HepG2 (cell line): ENCODE measurements around the gene ZNF248. TPM values are rescaled to one million over a fixed set of nuclear protein-coding genes. Genes with fewer than 3 reads are reported as not detected.
A peak's percentile ranks its signal among the peaks of the same experiment; 100 is the strongest.
"Not testable (repeated sequence)": the region's sequence is repeated elsewhere in the genome, so short reads cannot be mapped to it uniquely, and the experiment has no call there.

Experiments
- ATAC-seq: fragments of 200-7000 bp; cut with Tn5 transposase; 3 replicates; pipeline ENCODE4 v1.9.1; 2020; ENCODE audit warnings: mild to moderate bottlenecking, moderate library complexity
- BruUV-seq: library from RNA; stranded (reverse); fragments of 400-500 nt; replicated peaks from 2 replicates; lab custom pipeline; 2021; lab: Mats Ljungman, UMichigan
- CTCF ChIA-PET: fragments of 300-600 bp; formaldehyde crosslinking; extraction: SDS; loops from one replicate; lab custom pipeline; 2021; ENCODE audit warnings: low total read pairs, inconsistent platforms, low intra/inter-chr PET ratio; lab: Yijun Ruan, JAX
- POLR2A ChIA-PET: fragments of 350-600 bp; sonication (Branson Sonifier 250); formaldehyde crosslinking; loops from one replicate; lab custom pipeline; 2020; ENCODE audit warnings: antibody characterized with exemption, inconsistent platforms; lab: Yijun Ruan, JAX
- DNase-seq: peaks from one replicate; pipeline ENCODE4 v3.0.0-alpha.2; 2015; ENCODE audit warnings: low spot score
- FAIRE-seq: peaks from 3 replicates; lab custom pipeline; 2011; peaks lifted over from hg19 to GRCh38; lab: Jason Lieb, UNC
- H2AFZ ChIP-seq: one replicate; pipeline ENCODE4 v1.6.1; 2011; ENCODE audit warnings: low read length, inconsistent platforms
- H3K27ac ChIP-seq: fragments of 300-600 bp; 3 replicates; pipeline ENCODE4 v1.8.0; 2011; ENCODE audit warnings: mixed run types, mild to moderate bottlenecking, mixed read lengths, low read length, inconsistent platforms; ENCODE audit not compliant: insufficient read depth; ENCODE audit errors: extremely low read length
- H3K27me3 ChIP-seq, 2 experiments: fragments of 200-600 bp in 1 of 2; 2 replicates in 1 of 2; 3 replicates in 1 of 2; pipeline versions ENCODE4 v1.6.0 to v1.8.0; 2011; ENCODE audit warnings: low read length in 2 of 2, mild to moderate bottlenecking in 2 of 2, moderate library complexity in 2 of 2, inconsistent platforms in 1 of 2; ENCODE audit not compliant: insufficient read depth in 2 of 2, control insufficient read depth in 1 of 2
- H3K36me3 ChIP-seq, 2 experiments: fragments of 200-600 bp in 1 of 2; replicated peaks in 1 of 2; 2 replicates in 1 of 2; 3 replicates in 1 of 2; pipeline versions ENCODE4 v1.5.1 to v1.8.0; 2011; ENCODE audit warnings: low read length in 2 of 2, inconsistent platforms in 1 of 2; ENCODE audit not compliant: insufficient read depth in 2 of 2, control insufficient read depth in 1 of 2
- H3K4me1 ChIP-seq: 2 replicates; pipeline ENCODE4 v1.5.1; 2012; ENCODE audit warnings: low read length, inconsistent platforms; ENCODE audit not compliant: insufficient read depth
- H3K4me2 ChIP-seq: 2 replicates; pipeline ENCODE4 v1.6.0; 2011; ENCODE audit warnings: low read depth, low read length, inconsistent platforms
- H3K4me3 ChIP-seq, 3 experiments: fragments of 200-600 bp in 1 of 3; sonication (generic), shearing (Covaris generic) in 1 of 3; replicated peaks in 1 of 3; 2 replicates each; pipeline ENCODE4 v1.5.1; 2011 to 2016; ENCODE audit warnings: low read length in 3 of 3, inconsistent platforms in 2 of 3, low read depth in 2 of 3, mild to moderate bottlenecking in 2 of 3, control low read depth in 1 of 3, mixed read lengths in 1 of 3; ENCODE audit not compliant: insufficient read depth in 1 of 3
- H3K79me2 ChIP-seq: one replicate; pipeline ENCODE4 v1.6.1; 2011; ENCODE audit warnings: low read length, inconsistent platforms; ENCODE audit not compliant: insufficient read depth
- H3K9ac ChIP-seq: 2 replicates; pipeline ENCODE4 v1.6.0; 2011; ENCODE audit warnings: mild to moderate bottlenecking, low read depth, low read length, inconsistent platforms; ENCODE audit not compliant: insufficient read depth
- H3K9me3 ChIP-seq: 2 replicates; pipeline ENCODE4 v1.5.1; 2012; ENCODE audit warnings: mild to moderate bottlenecking, low read length
- H4K20me1 ChIP-seq: 2 replicates; pipeline ENCODE4 v1.6.0; 2011; ENCODE audit warnings: inconsistent platforms, mild to moderate bottlenecking, low read length, moderate library complexity; ENCODE audit not compliant: insufficient read depth
- FOSL2 ChIP-seq: sonication (generic); formaldehyde crosslinking; IDR thresholded peaks from 2 replicates; pipeline ENCODE4 v1.4.0; 2020; ENCODE audit warnings: missing genetic modification reagents
- ZBTB38 ChIP-seq: sonication (generic); formaldehyde crosslinking; IDR thresholded peaks from 2 replicates; pipeline ENCODE4 v1.5.1; 2020; ENCODE audit warnings: mild to moderate bottlenecking, missing genetic modification reagents
- ZMYM4 ChIP-seq: sonication (generic); formaldehyde crosslinking; IDR thresholded peaks from 2 replicates; pipeline ENCODE4 v1.8.1; 2023; ENCODE audit warnings: mild to moderate bottlenecking, missing genetic modification reagents
- WGBS: methylation state at CpG from one replicate; pipeline ENCODE4 v1.1.6; 2017; ENCODE audit warnings: low lambda C conversion rate; 5-methylcytosine and 5-hydroxymethylcytosine counted together
- in situ Hi-C: cut with HindIII; loops from 2 replicates; pipeline ENCODE4 v1.10.0; 2017; ENCODE audit warnings: low pct_unique_long_range_greater_than_20kb; ENCODE audit not compliant: extremely low pct_ligation_motif_present
- intact Hi-C: fragments of 100-400 bp; cut with micrococcal nuclease; formaldehyde crosslinking; loops from one replicate; pipeline ENCODE4 v1.10.0; 2022; ENCODE audit not compliant: unreplicated experiment
- polyA plus RNA-seq, 8 experiments: library from polyadenylated mRNA; depleted of rRNA in 3 of 8; stranded (reverse) in 7 of 8; unstranded in 1 of 8; fragments of >200 nt; fragmentation: Illumina TruSeq in 4 of 8; extraction: Trizol in 4 of 8; gene quantifications; 2 replicates each; pipeline versions ENCODE4 v1.2.1 to v1.2.3, GENCODE V29; 2011 to 2016; ENCODE audit warnings: low read depth in 4 of 8, missing spikeins in 1 of 8, mixed read lengths in 1 of 8; ENCODE audit not compliant: insufficient read depth in 1 of 8
- total RNA-seq, 5 experiments: library from RNA; depleted of rRNA; stranded (reverse); fragments of >200 nt; fragmentation: Illumina TruSeq; extraction: Trizol; gene quantifications; 2 replicates each; pipeline ENCODE4 v1.2.3, GENCODE V29; 2016; ENCODE audit warnings: low read depth in 1 of 5
- TF ChIP-seq, protein P1 (sequence below), 2 experiments: sonication (generic) in 1 of 2; formaldehyde crosslinking in 1 of 2; IDR thresholded peaks; 2 replicates each; pipeline versions ENCODE4 v1.5.1 to v1.6.1; 2011 to 2020; ENCODE audit warnings: borderline replicate concordance in 1 of 2, low read depth in 1 of 2, low read length in 1 of 2, mild to moderate bottlenecking in 1 of 2, missing genetic modification reagents in 1 of 2, moderate library complexity in 1 of 2
- TF ChIP-seq, protein P2 (sequence below): IDR thresholded peaks from 2 replicates; pipeline ENCODE4 v1.6.1; 2016; ENCODE audit warnings: low read depth
- TF ChIP-seq, protein P3 (sequence below): sonication (generic); formaldehyde crosslinking; IDR thresholded peaks from 2 replicates; pipeline ENCODE4 v1.4.0; 2020; ENCODE audit warnings: missing genetic modification reagents

ZNF248 gene
- total and polyA plus RNA-seq, 2 of the 13 experiments (the other 11 are each of a cell fraction or from before 2014, with no cell fraction given): 12.8 to 13.3 TPM

DNA sequence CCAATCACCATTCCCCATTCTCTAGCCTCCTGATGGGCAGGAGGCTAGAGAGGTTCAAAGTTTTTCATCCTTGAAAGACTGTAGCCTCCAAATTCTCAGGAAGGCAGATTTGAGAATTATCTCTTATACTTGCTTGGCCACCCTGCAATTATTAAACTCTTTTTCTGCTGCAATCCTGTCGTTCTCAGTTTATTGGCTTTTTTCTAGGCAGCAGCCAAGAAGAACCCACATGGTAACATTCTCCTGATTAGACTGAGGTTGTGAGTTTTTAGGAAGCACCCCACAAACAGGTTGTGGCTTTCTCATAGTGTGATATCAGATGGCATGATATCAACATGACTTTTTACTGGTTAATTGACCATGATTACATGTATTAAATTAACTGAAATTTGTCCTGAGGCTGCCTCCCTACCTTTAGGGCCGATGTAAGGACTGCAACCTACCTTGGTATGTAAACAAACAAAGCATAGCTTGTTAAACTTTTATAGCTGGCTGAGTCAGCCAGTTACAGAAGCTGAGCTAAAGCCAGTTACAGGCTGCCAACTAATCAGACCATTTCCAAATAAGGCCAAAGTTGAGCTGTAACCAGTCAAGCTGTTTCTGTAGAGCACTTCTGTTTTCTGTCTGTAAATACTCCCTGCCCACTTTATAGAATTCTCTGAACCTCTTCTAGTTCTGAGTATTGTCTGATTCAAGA, 3.2 kb upstream of the ZNF248 start (continued):
- TF ChIP-seq, protein P1, sequence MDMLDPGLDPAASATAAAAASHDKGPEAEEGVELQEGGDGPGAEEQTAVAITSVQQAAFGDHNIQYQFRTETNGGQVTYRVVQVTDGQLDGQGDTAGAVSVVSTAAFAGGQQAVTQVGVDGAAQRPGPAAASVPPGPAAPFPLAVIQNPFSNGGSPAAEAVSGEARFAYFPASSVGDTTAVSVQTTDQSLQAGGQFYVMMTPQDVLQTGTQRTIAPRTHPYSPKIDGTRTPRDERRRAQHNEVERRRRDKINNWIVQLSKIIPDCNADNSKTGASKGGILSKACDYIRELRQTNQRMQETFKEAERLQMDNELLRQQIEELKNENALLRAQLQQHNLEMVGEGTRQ (IDR thresholded peaks at IDR 0.05; ENCODE audit: low read depth, low read length): no peak
- TF ChIP-seq, protein P1 (CRISPR knock-in tag; IDR thresholded peaks at IDR 0.05; ENCODE audit: borderline replicate concordance): peak; percentile 32; the same call in 1 of the 2 replicates
- TF ChIP-seq, protein P2, sequence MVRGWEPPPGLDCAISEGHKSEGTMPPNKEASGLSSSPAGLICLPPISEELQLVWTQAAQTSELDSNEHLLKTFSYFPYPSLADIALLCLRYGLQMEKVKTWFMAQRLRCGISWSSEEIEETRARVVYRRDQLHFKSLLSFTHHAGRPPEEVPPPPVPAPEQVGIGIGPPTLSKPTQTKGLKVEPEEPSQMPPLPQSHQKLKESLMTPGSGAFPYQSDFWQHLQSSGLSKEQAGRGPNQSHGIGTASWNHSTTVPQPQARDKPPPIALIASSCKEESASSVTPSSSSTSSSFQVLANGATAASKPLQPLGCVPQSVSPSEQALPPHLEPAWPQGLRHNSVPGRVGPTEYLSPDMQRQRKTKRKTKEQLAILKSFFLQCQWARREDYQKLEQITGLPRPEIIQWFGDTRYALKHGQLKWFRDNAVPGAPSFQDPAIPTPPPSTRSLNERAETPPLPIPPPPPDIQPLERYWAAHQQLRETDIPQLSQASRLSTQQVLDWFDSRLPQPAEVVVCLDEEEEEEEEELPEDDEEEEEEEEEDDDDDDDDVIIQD (CRISPR knock-in tag): peak; percentile 56; the same call in 1 of the 2 replicates
- 0 out of 2 replicates have a peak, but pooled peaks have one; percentile 24 for TF ChIP-seq ZMYM4 (CRISPR knock-in tag)
- peak; percentile 64 for TF ChIP-seq FOSL2 (CRISPR knock-in tag)
- TF ChIP-seq, all 625 proteins: peak for 7

DNA sequence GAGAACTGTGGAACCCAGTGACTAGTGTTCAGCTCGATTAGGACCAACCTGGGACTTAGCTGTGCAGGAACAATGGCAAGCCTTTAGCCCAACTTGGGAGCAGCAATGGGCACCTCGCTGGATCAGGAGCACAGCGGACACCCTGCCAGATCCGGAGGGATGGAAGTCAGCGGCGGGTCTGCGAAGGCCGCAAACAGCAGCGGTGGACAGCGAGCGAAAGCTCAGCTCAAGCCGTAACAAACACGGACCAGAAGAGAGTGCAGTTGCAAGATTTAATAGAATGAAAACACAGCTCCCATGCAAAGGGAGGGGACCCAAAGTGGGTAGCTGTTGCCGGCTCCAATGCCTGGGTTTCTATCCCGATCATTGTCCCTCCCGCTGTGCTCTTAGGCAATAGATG, 1.9 kb upstream of the ZNF248 start:
- H3K9me3 ChIP-seq, DNase-seq, H3K27me3 ChIP-seq, H3K9ac ChIP-seq, in situ Hi-C loops, FAIRE-seq, BruUV-seq, CTCF ChIA-PET, H3K27ac ChIP-seq, H3K36me3 ChIP-seq, H2AFZ ChIP-seq, H4K20me1 ChIP-seq, ATAC-seq: not testable (repeated sequence)
- peaks cover 31% of the 10 kb centered on the region for H3K79me2 ChIP-seq
- intact Hi-C loops: loop anchor here (5.0 to 10.0 kb wide), 3 partner anchors 47 to 156 kb away; partner anchors contain the start of genes ZNF25 and ZNF33A
- 0 out of 6 replicates have a peak overlapping the region, but pooled peaks of 1 of the 3 experiments have one; percentile 23 for H3K4me3 ChIP-seq
- TF ChIP-seq, protein P3, sequence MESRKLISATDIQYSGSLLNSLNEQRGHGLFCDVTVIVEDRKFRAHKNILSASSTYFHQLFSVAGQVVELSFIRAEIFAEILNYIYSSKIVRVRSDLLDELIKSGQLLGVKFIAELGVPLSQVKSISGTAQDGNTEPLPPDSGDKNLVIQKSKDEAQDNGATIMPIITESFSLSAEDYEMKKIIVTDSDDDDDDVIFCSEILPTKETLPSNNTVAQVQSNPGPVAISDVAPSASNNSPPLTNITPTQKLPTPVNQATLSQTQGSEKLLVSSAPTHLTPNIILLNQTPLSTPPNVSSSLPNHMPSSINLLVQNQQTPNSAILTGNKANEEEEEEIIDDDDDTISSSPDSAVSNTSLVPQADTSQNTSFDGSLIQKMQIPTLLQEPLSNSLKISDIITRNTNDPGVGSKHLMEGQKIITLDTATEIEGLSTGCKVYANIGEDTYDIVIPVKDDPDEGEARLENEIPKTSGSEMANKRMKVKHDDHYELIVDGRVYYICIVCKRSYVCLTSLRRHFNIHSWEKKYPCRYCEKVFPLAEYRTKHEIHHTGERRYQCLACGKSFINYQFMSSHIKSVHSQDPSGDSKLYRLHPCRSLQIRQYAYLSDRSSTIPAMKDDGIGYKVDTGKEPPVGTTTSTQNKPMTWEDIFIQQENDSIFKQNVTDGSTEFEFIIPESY (CRISPR knock-in tag): peak; percentile 24; the same call in 1 of the 2 replicates
- peak; percentile 57; the same call in 1 of the 2 replicates for TF ChIP-seq ZBTB38 (CRISPR knock-in tag)
- POLR2A ChIA-PET: interaction anchor here (0.8 kb wide), 1 partner anchor 116 kb away, joined by 3 read pairs; no protein-coding TSS in a partner anchor
- WGBS: 92% methylated on average over 16 of the region's 16 CpGs
- peaks cover 46% of the 10 kb centered on the region for H3K4me1 ChIP-seq
- H3K4me2 ChIP-seq: peak overlapping the region; percentile 97; the same call in 1 of the 2 replicates
